T-cell (primary cell): Measurements from ENCODE around the gene VAMP2. TPM values are rescaled to one million over a fixed set of nuclear protein-coding genes. Genes with fewer than 3 reads are reported as not detected.
"Not testable (repeated sequence)": the region's sequence is repeated elsewhere in the genome, so short reads cannot be mapped to it uniquely, and the experiment has no call there.

Experiments used
- ATAC-seq, 4 experiments: fragments of 200-7000 bp in 3 of 4; fragments of 150-1000 bp in 1 of 4; cut with Tn5 transposase; replicated peaks in 1 of 4; 1 replicate in 3 of 4; 2 replicates in 1 of 4; pipeline ENCODE4 v1.10.0; 2021; ENCODE audit warnings: moderate library complexity in 3 of 4, mild to moderate bottlenecking in 2 of 4, moderate number of reproducible peaks in 1 of 4
- CTCF ChIA-PET, 2 donors: fragments of 300-600 bp; sonication (Branson Sonifier 250); formaldehyde crosslinking; loops; one replicate each; lab custom pipeline; 2022; ENCODE audit warnings: antibody characterized with exemption in 2 of 2; lab: Charles Lee
- POLR2A ChIA-PET, 2 donors: fragments of 300-600 bp; sonication (Branson Sonifier 250); formaldehyde crosslinking; loops; one replicate each; lab custom pipeline; 2022; ENCODE audit warnings: antibody characterized with exemption in 2 of 2; lab: Charles Lee
- DNase-seq, 35 experiments: peaks; one replicate each; pipeline versions ENCODE4 v3.0.0 to v3.0.0-alpha.2; 2013 to 2023
- H3K27ac ChIP-seq: one replicate; pipeline ENCODE4 v1.5.1; 2013; ENCODE audit warnings: low read length
- H3K27me3 ChIP-seq, 2 experiments: replicated peaks in 1 of 2; 1 replicate in 1 of 2; 2 replicates in 1 of 2; pipeline versions ENCODE4 v1.6.1 to v1.7.0; 2013; ENCODE audit warnings: low read length in 1 of 2, mixed read lengths in 1 of 2; ENCODE audit not compliant: control insufficient read depth in 2 of 2, insufficient read depth in 2 of 2; ENCODE audit errors: extremely low read depth in 1 of 2
- H3K36me3 ChIP-seq, 2 donors: 1 replicate in 1 of 2; 2 replicates in 1 of 2; pipeline versions ENCODE4 v1.6.1 to v1.7.0; 2013; ENCODE audit warnings: low read length in 1 of 2; ENCODE audit not compliant: control insufficient read depth in 2 of 2, insufficient read depth in 1 of 2; ENCODE audit errors: extremely low read depth in 1 of 2
- H3K4me1 ChIP-seq, 2 experiments: 1 replicate in 1 of 2; 2 replicates in 1 of 2; pipeline versions ENCODE4 v1.6.1 to v1.7.0; 2013; ENCODE audit warnings: low read length in 2 of 2, mixed read lengths in 1 of 2; ENCODE audit not compliant: insufficient read depth in 2 of 2, control insufficient read depth in 1 of 2; ENCODE audit errors: extremely low read depth in 1 of 2
- H3K4me3 ChIP-seq, 2 donors: 1 replicate in 1 of 2; 2 replicates in 1 of 2; pipeline versions ENCODE4 v1.5.1 to v1.7.0; 2013; ENCODE audit warnings: mild to moderate bottlenecking in 2 of 2, low read length in 1 of 2, moderate library complexity in 1 of 2; ENCODE audit not compliant: control insufficient read depth in 1 of 2; ENCODE audit errors: extremely low read depth in 1 of 2
- H3K9me3 ChIP-seq: 2 replicates; pipeline ENCODE4 v1.7.0; 2013
- H3K27ac Mint-ChIP-seq, 2 donors: one replicate each; pipeline ENCODE4 v1.8.0; 2020 to 2021; ENCODE audit warnings: mild to moderate bottlenecking in 2 of 2, mixed read lengths in 2 of 2
- H3K27me3 Mint-ChIP-seq, 2 donors: one replicate each; pipeline ENCODE4 v1.8.0; 2021 to 2022; ENCODE audit warnings: mixed read lengths in 2 of 2
- H3K36me3 Mint-ChIP-seq: one replicate; pipeline ENCODE4 v1.8.0; 2021; ENCODE audit warnings: mixed read lengths
- H3K4me1 Mint-ChIP-seq, 3 donors: one replicate each; pipeline ENCODE4 v1.8.0; 2020 to 2022; ENCODE audit warnings: mixed read lengths in 3 of 3, mild to moderate bottlenecking in 1 of 3
- H3K4me3 Mint-ChIP-seq, 3 donors: one replicate each; pipeline ENCODE4 v1.8.0; 2020 to 2022; ENCODE audit warnings: mild to moderate bottlenecking in 3 of 3, mixed read lengths in 3 of 3, moderate library complexity in 3 of 3
- H3K9me3 Mint-ChIP-seq, 3 donors: one replicate each; pipeline ENCODE4 v1.8.0; 2020 to 2022; ENCODE audit warnings: mixed read lengths in 3 of 3
- WGBS: methylation state at CpG from one replicate; pipeline ENCODE4 v1.1.5; 2013; ENCODE audit warnings: missing lambda C conversion rate; ENCODE audit not compliant: insufficient coverage; 5-methylcytosine and 5-hydroxymethylcytosine counted together
- total RNA-seq, 35 experiments: library from RNA in 6 of 35; stranded (reverse) in 6 of 35; fragments of 120-200 nt in 1 of 35; gene quantifications; one replicate each; pipeline versions ENCODE4 v1.2.1 to v1.2.4 and lab custom pipeline; 2013 to 2026

The VAMP2 gene
- total RNA-seq, 5 donors from 2014 or later (not counting 1 experiment from before 2014, with no cell fraction given) = 160 to 243 (median 186) TPM

DNA sequence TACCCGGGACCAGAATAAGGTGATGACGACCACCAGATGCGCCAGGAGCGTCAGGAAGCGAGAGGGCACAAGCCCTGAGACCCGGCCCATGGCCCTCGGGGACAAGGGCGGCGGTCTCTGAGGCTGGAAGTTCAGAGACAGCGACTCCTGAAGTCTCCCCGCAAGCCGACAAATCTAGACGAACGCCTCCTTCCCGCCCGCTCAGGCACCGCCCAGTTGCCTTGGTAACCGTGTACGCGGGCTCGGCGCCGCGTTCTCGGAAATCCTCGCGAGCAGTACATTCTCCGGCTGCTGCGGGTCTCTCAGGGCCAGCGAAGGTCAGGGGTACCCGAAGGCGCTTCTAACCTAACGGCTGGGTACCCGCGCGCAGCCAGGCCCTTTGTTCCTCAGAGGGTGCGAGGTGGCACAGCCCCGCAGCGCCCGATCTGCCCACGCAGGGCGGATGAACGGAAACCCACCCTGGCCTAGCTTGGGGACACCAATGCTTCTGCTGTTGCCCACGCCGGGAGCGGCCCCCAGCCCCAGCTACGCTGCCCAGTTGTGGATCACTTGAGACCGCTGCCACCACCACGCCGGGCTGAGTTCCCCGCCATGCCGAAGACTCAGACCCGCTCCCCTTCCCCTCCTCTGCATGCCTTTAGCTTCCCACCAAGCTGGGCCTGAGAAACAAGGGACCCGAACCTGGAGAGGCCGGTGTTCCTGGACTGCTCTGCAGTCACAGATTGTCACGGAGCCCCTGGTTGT is 13.6 kb upstream of the VAMP2 start, which contains the start of gene TMEM107:
Gene TMEM107, minus strand, starts transcription at position 184 of the 744 bp plus-strand sequence. Its CDS starts 94 bp downstream, at position 90.
- Mint-ChIP-seq H3K4me1 (peaks cover 43 to 54% (median 53%) of the 10 kb centered on the region in 3 donors), H3K4me3 (peak within 1 kb of the TSS; percentile 86 to 90 (median 89)), H3K27ac (peak within 1 kb of the TSS; percentile 93 to 94), H3K9me3 (no peaks in the 10 kb centered on the region), H3K27me3 (no peaks in the 10 kb centered on the region), H3K36me3 (no peaks in the 10 kb centered on the region)
- H3K27me3 ChIP-seq = no peaks in the 10 kb centered on the region
- H3K27ac ChIP-seq = peak within 1 kb of the TSS; percentile 69
- peak within 1 kb of the TSS; percentile 64 to 75 for H3K4me3 ChIP-seq
- H3K36me3 ChIP-seq = no peaks in the 10 kb centered on the region
- WGBS = 3% methylated on average over 53 of the region's 56 CpGs
- DNase-seq (peak; percentile 72 to 93 (median 83)), ATAC-seq (peak; percentile 57 to 74 (median 74))
- POLR2A ChIA-PET = interaction anchor here (0.6 to 1.0 kb wide), 2 partner anchors 9 to 38 kb away, joined by 3 read pairs; no protein-coding TSS in a partner anchor
- no peaks in the 10 kb centered on the region for H3K9me3 ChIP-seq
- H3K4me1 ChIP-seq = peaks cover 22 to 49% of the 10 kb centered on the region in 2 experiments
- CTCF ChIA-PET = interaction anchor here in 1 of 2 donors (0.6 to 0.7 kb wide), 2 partner anchors 39 to 66 kb away, joined by 3 read pairs; no protein-coding TSS in a partner anchor

DNA sequence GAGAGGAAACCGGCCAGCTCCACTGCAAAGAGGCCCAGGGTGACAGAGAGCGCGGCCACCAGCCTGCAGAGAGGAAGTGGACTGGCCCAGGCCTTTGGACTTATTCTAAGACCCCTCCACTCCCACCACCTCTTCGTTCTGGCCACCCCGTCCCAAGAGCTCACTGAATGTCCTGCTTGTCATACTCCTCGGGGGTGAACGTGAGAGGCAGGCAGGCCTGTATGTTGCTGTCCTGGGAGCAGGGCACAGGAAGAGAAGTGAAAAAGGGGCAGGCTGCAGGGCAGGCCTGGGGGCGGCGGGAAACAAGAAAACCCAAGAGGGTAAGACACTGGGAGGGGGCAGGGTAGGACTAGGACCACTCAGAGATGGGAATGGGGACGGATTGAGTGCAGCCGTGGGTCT is 13.0 kb upstream of the VAMP2 start:
- WGBS = 6% methylated on average over 7 of the region's 11 CpGs
- H3K27me3 Mint-ChIP-seq = no peaks in the 10 kb centered on the region
- H3K27ac Mint-ChIP-seq = peak overlapping the region; percentile 93 to 94
- peak overlapping the region; percentile 64 to 75 for H3K4me3 ChIP-seq
- no peaks in the 10 kb centered on the region for H3K36me3 Mint-ChIP-seq
- H3K4me3 Mint-ChIP-seq = peak overlapping the region; percentile 86 to 90 (median 89)
- DNase-seq (no peak), ATAC-seq (peak in 3 of 4 experiments; percentile 0 to 2 (median 0))
- ChIA-PET CTCF (interaction anchor here in 1 of 2 donors (0.6 kb wide), 1 partner anchor 38 kb away, joined by 3 read pairs; no protein-coding TSS in a partner anchor), POLR2A (no interaction called here)
- peak overlapping the region; percentile 69 for H3K27ac ChIP-seq
- peaks cover 43 to 55% (median 51%) of the 10 kb centered on the region in 3 donors for H3K4me1 Mint-ChIP-seq
- no peaks in the 10 kb centered on the region for H3K27me3 ChIP-seq
- peaks cover 22 to 49% of the 10 kb centered on the region in 2 experiments for H3K4me1 ChIP-seq
- no peaks in the 10 kb centered on the region for H3K9me3 ChIP-seq
- H3K36me3 ChIP-seq = no peaks in the 10 kb centered on the region
- H3K9me3 Mint-ChIP-seq = no peaks in the 10 kb centered on the region

DNA sequence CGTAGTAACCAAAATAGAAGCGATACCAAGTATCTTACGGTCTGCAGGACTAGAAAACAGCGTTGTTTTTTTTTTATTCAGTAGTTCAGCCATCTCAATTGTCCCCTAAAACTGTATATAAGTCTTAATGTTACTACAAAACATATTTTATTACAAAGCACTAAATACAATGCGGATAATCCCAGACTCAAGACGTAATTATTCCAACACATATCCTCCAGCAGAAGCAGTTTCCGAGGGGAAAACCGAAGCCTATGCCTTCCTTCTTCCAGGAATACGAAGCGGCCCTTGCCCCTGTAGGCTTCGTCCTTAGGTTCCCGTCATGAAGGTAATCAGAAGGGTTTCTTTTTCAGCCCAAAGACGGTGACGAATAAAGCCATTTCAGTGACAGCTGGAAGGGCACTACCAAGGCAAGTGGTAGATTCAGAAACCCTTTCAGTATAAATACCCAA is 11.1 kb upstream of the VAMP2 start:
- Mint-ChIP-seq H3K27ac (peak overlapping the region; percentile 100), H3K4me1 (peaks cover 43 to 55% (median 51%) of the 10 kb centered on the region in 3 donors), H3K4me3 (peak overlapping the region; percentile 76 to 86 (median 81)), H3K9me3 (no peaks in the 10 kb centered on the region), H3K36me3 (no peaks in the 10 kb centered on the region), H3K27me3 (no peaks in the 10 kb centered on the region)
- H3K27ac ChIP-seq = peak overlapping the region; percentile 99
- 21% methylated on average over 7 of the region's 14 CpGs for WGBS
- H3K36me3 ChIP-seq = no peaks in the 10 kb centered on the region
- no peaks in the 10 kb centered on the region for H3K9me3 ChIP-seq
- no peak for ATAC-seq
- H3K4me1 ChIP-seq = peaks cover 22 to 49% of the 10 kb centered on the region in 2 experiments
- DNase-seq = no peak
- H3K27me3 ChIP-seq = no peaks in the 10 kb centered on the region
- peak overlapping the region; percentile 54 to 57 for H3K4me3 ChIP-seq
- CTCF ChIA-PET = interaction anchor here in 1 of 2 donors (1.0 to 1.3 kb wide), 7 partner anchors 13 to 74 kb away, joined by 3 to 10 read pairs (median 5); partner anchors contain the start of gene CTC1
- POLR2A ChIA-PET = interaction anchor here (0.6 to 1.4 kb wide), 18 partner anchors 10 to 122 kb away, joined by 3 to 20 read pairs (median 6); partner anchors contain the start of genes CTC1 (in 2 of the 2), BORCS6 (in 1 of the 2), PER1 (in 1 of the 2) and SLC25A35 (in 1 of the 2)

DNA sequence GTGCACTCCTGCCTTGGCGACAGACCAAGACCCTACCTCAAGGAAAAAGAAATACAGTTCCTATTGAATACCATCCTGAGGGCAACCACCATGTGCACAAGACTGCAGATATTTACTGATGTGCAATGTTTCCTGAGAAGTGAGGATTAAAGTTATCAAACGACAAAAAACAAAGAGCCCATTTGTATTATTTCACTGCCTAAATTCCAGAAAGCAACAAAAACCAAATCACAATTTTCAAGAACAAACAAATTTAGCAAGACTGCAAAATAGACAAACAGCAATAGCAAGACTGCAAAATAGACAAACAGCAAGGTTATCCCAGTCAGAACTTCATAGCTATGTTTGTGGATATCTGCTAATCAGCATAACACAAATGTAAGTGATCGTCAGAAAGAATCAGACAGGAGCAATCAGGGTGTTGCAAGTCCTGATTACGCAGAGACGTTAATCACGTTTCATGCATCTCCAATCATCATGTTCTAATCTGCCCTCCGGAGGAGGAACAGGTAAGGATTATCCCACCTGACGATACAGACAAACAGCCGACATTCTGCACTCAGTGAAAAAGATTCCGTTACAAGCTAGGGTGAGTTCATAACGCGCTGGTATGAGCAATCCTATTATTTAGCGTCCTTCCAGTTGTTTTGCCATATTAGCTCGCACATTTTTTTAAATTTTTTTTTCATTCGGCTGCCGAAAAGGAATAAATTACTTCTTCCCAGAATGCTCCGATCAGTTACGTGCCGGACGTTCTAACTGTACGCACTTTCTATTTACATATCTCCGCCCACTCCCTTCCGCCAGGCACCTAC is 10.5 kb upstream of the VAMP2 start:
- peak overlapping the region; percentile 99 for H3K27ac ChIP-seq
- H3K4me3 Mint-ChIP-seq = peak overlapping the region; percentile 76 to 86 (median 81)
- ChIA-PET POLR2A (interaction anchor here (0.5 to 1.4 kb wide), 24 partner anchors 9 to 122 kb away, joined by 3 to 20 read pairs (median 5); partner anchors contain the start of genes CTC1 (in 2 of the 2), BORCS6 (in 1 of the 2), PER1 (in 1 of the 2) and SLC25A35 (in 1 of the 2)), CTCF (interaction anchor here in 1 of 2 donors (0.6 to 1.3 kb wide), 10 partner anchors 12 to 210 kb away, joined by 3 to 10 read pairs (median 4); partner anchors contain the start of genes CTC1 and SLC25A35)
- H3K27ac Mint-ChIP-seq = peak overlapping the region; percentile 100
- H3K36me3 Mint-ChIP-seq = no peaks in the 10 kb centered on the region
- peaks cover 22 to 49% of the 10 kb centered on the region in 2 experiments for H3K4me1 ChIP-seq
- peak; percentile 82 to 85 (median 82) for ATAC-seq
- no peaks in the 10 kb centered on the region for H3K36me3 ChIP-seq
- H3K27me3 Mint-ChIP-seq = no peaks in the 10 kb centered on the region
- no peaks in the 10 kb centered on the region for H3K9me3 ChIP-seq
- peaks cover 46 to 56% (median 55%) of the 10 kb centered on the region in 3 donors for H3K4me1 Mint-ChIP-seq
- under 1% methylated on average over 15 of the region's 23 CpGs for WGBS
- H3K9me3 Mint-ChIP-seq = no peaks in the 10 kb centered on the region
- DNase-seq = peak in 33 of 35 experiments; percentile 55 to 94 (median 77)
- peak overlapping the region; percentile 54 to 57 for H3K4me3 ChIP-seq
- H3K27me3 ChIP-seq = no peaks in the 10 kb centered on the region

DNA sequence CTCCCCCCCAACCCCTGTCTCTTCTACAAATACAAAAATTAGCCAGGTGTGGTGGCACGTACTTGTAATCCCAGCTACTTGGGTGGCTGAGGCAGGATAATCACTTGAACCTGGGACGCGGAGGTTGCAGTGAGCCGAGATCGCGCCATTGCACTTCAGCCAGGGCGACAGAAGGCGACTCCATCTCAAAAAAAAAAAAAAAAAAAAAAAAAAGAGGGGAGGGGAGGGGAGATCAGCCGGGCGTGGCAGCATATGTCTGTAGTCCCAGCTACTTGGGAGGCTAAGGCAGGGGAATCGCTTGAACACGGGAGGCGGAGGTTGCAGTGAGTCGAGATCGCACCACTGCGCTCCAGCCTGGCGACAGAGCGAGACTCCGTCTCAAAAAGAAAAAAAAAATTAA is 7.4 kb upstream of the VAMP2 start:
- CTCF ChIA-PET, H3K27me3 Mint-ChIP-seq: not testable (repeated sequence)
- peaks cover 15 to 38% of the 10 kb centered on the region in 2 experiments for H3K4me1 ChIP-seq

More for the DNA sequence above, 7.4 kb upstream of the VAMP2 start:
- peaks cover 28 to 44% (median 38%) of the 10 kb centered on the region in 3 donors for H3K4me1 Mint-ChIP-seq
- H3K4me3 Mint-ChIP-seq, ATAC-seq, H3K4me3 ChIP-seq, H3K9me3 Mint-ChIP-seq, DNase-seq, H3K27ac ChIP-seq, H3K36me3 ChIP-seq, H3K27me3 ChIP-seq, H3K27ac Mint-ChIP-seq, H3K9me3 ChIP-seq, H3K36me3 Mint-ChIP-seq: not testable (repeated sequence)
- WGBS = 100% methylated on average over 7 of the region's 19 CpGs
- POLR2A ChIA-PET = interaction anchor here (0.6 to 0.7 kb wide), 2 partner anchors 19 to 21 kb away, joined by 3 to 4 read pairs; no protein-coding TSS in a partner anchor
